A673 (cell line): Measurements from ENCODE around the gene RTCB. TPM values are rescaled to one million over a fixed set of nuclear protein-coding genes. Genes with fewer than 3 reads are reported as not detected.

Experiments
- BruUV-seq: library from RNA; stranded (reverse); fragments of 400-500 nt; replicated peaks from 2 replicates; lab custom pipeline; 2021; lab: Mats Ljungman, UMichigan
- CTCF ChIA-PET: fragments of 300-600 bp; sonication (Branson Sonifier 250); formaldehyde crosslinking; loops from one replicate; lab custom pipeline; 2022; ENCODE audit warnings: antibody characterized with exemption; lab: Charles Lee
- POLR2A ChIA-PET: fragments of 300-600 bp; sonication (Branson Sonifier 250); formaldehyde crosslinking; loops from one replicate; lab custom pipeline; 2022; ENCODE audit warnings: antibody characterized with exemption; ENCODE audit not compliant: low non-redundant PET; lab: Charles Lee
- DNase-seq: peaks from one replicate; pipeline ENCODE4 v3.0.0-alpha.2; 2015; ENCODE audit warnings: low spot score
- H3K27ac ChIP-seq: fragments of 200-600 bp; sonication (generic); 2 replicates; pipeline ENCODE4 v1.5.1; 2016; ENCODE audit warnings: mixed run types, low read depth, mild to moderate bottlenecking, mixed read lengths, antibody characterized with exemption, low read length; ENCODE audit not compliant: poor library complexity, severe bottlenecking
- H3K27me3 ChIP-seq: fragments of 200-600 bp; sonication (generic); replicated peaks from 2 replicates; pipeline ENCODE4 v1.6.1; 2017; ENCODE audit warnings: mixed run types, low read depth, mild to moderate bottlenecking, mixed read lengths, antibody characterized with exemption, low read length; ENCODE audit not compliant: insufficient read depth, poor library complexity
- H3K36me3 ChIP-seq: fragments of 200-600 bp; sonication (generic); 2 replicates; pipeline ENCODE4 v1.6.1; 2016; ENCODE audit warnings: mixed run types, mild to moderate bottlenecking, mixed read lengths, antibody characterized with exemption, low read length; ENCODE audit not compliant: insufficient read depth, poor library complexity, severe bottlenecking
- H3K4me1 ChIP-seq: fragments of 200-600 bp; sonication (generic); 2 replicates; pipeline ENCODE4 v1.6.1; 2017; ENCODE audit warnings: mixed run types, mild to moderate bottlenecking, mixed read lengths, antibody characterized with exemption, low read length; ENCODE audit not compliant: insufficient read depth, poor library complexity, severe bottlenecking
- H3K4me3 ChIP-seq: fragments of 200-600 bp; sonication (generic); 2 replicates; pipeline ENCODE4 v1.5.1; 2016; ENCODE audit warnings: low read depth, mixed run types, mild to moderate bottlenecking, mixed read lengths, low read length; ENCODE audit not compliant: poor library complexity, severe bottlenecking
- H3K9me3 ChIP-seq: fragments of 200-600 bp; sonication (generic); 2 replicates; pipeline ENCODE4 v1.6.1; 2016; ENCODE audit warnings: mixed run types, low read depth, mild to moderate bottlenecking, mixed read lengths, antibody characterized with exemption, low read length; ENCODE audit not compliant: poor library complexity, severe bottlenecking
- CTCF ChIP-seq: fragments of 300-800, 200-600 bp; sonication (generic); conservative IDR thresholded peaks from 2 replicates; pipeline ENCODE4 v1.5.1; 2017; ENCODE audit warnings: low read depth, mild to moderate bottlenecking, antibody characterized with exemption, low read length, moderate library complexity, mixed read lengths
- EZH2 ChIP-seq: fragments of 200-600 bp; sonication (generic); IDR thresholded peaks from 2 replicates; pipeline ENCODE4 v1.6.1; 2017; ENCODE audit warnings: borderline replicate concordance, low read depth, mild to moderate bottlenecking, mixed read lengths, antibody characterized with exemption, low read length; ENCODE audit not compliant: poor library complexity, severe bottlenecking
- intact Hi-C: fragments of 100-400 bp; cut with micrococcal nuclease; formaldehyde crosslinking; loops from one replicate; pipeline ENCODE4 v1.10.0; 2022; ENCODE audit not compliant: unreplicated experiment
- total RNA-seq: library from RNA; stranded (reverse); gene quantifications from 2 replicates; pipeline ENCODE4 v1.2.3, GENCODE V29; 2021

RTCB gene
- total RNA-seq, 1 experiment from 2014 or later = 123 TPM

GRCh38 chr22:32407312-32407711, 4.7 kb downstream of the RTCB start:
- no TSS peak for BruUV-seq
- TF ChIP-seq CTCF = no peak
- TF ChIP-seq EZH2 = no peak
- H3K27me3 ChIP-seq = no peaks in the 10 kb centered on the region
- intact Hi-C loops = no loop called here
- peaks cover 38% of the 10 kb centered on the region for H3K36me3 ChIP-seq
- DNase-seq = no peak
- H3K4me1 ChIP-seq = peaks cover 7% of the 10 kb centered on the region
- no peak overlapping the region for H3K27ac ChIP-seq
- CTCF ChIA-PET = no interaction called here
- POLR2A ChIA-PET = no interaction called here
- no peak overlapping the region for H3K4me3 ChIP-seq
- no peaks in the 10 kb centered on the region for H3K9me3 ChIP-seq

- Histone ChIP-seq H3K36me3 (peaks cover 67% of the 10 kb centered on the region), H3K9me3 (no peaks in the 10 kb centered on the region), H3K27ac (no peak overlapping the region), H3K27me3 (no peaks in the 10 kb centered on the region), H3K4me3 (no peak overlapping the region), H3K4me1 (no peaks in the 10 kb centered on the region)
- CTCF ChIA-PET = no interaction called here
- intact Hi-C loops = no loop called here
- POLR2A ChIA-PET = no interaction called here
- no peak for TF ChIP-seq CTCF
- no peak for TF ChIP-seq EZH2
- no peak for DNase-seq
- BruUV-seq = no TSS peak
Measured at GRCh38 chr22:32404021-32404420, 8.0 kb downstream of the RTCB start.

GRCh38 chr22:32401486-32401885, 10.6 kb downstream of the RTCB start:
- BruUV-seq = no TSS peak
- Histone ChIP-seq H3K36me3 (peaks cover 69% of the 10 kb centered on the region), H3K27ac (no peak overlapping the region), H3K4me3 (no peak overlapping the region), H3K9me3 (no peaks in the 10 kb centered on the region), H3K27me3 (no peaks in the 10 kb centered on the region), H3K4me1 (no peaks in the 10 kb centered on the region)
- no peak for TF ChIP-seq EZH2
- TF ChIP-seq CTCF = no peak
- ChIA-PET POLR2A (interaction anchor here (0.6 kb wide), 1 partner anchor 23 kb away, joined by 16 read pairs; no protein-coding TSS in a partner anchor), CTCF (interaction anchor here (0.6 to 0.7 kb wide), 2 partner anchors 20 to 347 kb away, joined by 3 to 4 read pairs; no protein-coding TSS in a partner anchor)
- DNase-seq = no peak
- intact Hi-C loops = no loop called here
